ENCODE data around the gene TMEM169.

- TF ChIP-seq EZH2 (IDR thresholded peaks at IDR 0.05; ENCODE audit: borderline replicate concordance, insufficient read depth, low read depth, low read length, poor library complexity, severe bottlenecking) (no peak), CTCF (IDR thresholded peaks at IDR 0.05) (no peak)
These were observed 50.9 kb downstream of the TMEM169 start for GRCh38 chr2:216132585-216132984.
